NCI-H524 (cell line): ENCODE measurements around the gene DCP2.

ENCODE experiments used
- DNase-seq, 2 experiments: peaks; one replicate each; lab custom pipeline; 2025; lab: John Stamatoyannopoulos, UW

DCP2 gene

DNA sequence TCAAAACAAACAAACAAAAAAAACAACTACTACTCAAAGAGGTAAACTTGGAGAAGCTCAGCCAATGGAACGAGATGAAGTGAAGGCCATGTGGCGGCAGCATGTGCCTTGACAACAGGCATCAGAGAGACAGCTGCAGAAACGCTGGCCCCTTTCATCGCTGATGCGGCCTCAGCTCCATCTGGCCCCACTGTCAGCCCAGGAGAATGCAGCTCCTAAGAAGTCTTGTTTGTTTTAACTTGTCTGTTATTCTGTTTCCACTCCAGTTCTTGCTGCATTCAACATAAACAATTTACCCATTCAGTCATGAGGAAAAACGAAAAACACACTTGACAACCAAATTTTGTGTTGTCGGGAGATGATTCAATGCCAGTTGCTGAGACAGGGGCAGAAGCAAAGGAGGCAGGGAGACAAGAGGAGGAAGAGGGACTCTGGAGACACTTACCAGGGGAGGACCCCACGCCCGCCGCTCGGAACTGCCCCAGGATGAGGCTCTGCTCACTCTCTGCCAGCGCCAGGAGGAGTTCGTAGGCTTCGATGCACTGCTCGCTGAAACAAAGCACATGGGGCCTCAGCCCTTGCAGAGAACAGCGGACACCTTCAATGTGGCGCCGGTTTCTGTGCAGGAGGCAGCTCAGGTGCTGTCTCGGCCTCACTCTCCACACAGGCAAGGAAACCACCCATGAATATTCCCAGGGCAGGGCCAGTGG, 91.2 kb downstream of the DCP2 start:
- DNase-seq = peak; percentile 41 to 73

DNA sequence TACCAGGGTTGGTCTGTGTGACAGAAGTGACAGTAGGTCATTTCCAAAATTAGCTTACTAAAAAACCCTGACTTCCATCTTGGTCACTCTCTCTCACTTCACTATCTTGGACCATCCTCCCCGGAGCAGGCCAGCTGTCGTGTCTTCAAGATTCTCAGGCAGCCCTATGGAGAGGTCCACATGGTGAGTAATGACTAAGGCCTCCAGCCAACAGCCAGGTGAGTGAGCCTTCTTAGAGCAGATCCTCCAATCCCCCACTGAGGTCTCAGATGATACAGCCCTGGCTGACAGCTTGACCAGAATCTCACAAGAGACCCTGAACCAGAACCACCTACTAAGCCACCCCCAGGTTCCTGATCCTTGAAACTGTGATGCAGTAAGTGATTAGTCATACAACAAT, 92.0 kb downstream of the DCP2 start:
- peak in 1 of 2 experiments; percentile 12 for DNase-seq
